ENCODE results near the gene CTRB1. TPM values are rescaled to one million over a fixed set of nuclear protein-coding genes. Genes with fewer than 3 reads are reported as not detected.
A peak's percentile ranks its signal among the peaks of the same experiment; 100 is the strongest.

CTRB1 gene
- total RNA-seq, 2 donors from 2014 or later: 0.39 to 1.4 TPM

DNA sequence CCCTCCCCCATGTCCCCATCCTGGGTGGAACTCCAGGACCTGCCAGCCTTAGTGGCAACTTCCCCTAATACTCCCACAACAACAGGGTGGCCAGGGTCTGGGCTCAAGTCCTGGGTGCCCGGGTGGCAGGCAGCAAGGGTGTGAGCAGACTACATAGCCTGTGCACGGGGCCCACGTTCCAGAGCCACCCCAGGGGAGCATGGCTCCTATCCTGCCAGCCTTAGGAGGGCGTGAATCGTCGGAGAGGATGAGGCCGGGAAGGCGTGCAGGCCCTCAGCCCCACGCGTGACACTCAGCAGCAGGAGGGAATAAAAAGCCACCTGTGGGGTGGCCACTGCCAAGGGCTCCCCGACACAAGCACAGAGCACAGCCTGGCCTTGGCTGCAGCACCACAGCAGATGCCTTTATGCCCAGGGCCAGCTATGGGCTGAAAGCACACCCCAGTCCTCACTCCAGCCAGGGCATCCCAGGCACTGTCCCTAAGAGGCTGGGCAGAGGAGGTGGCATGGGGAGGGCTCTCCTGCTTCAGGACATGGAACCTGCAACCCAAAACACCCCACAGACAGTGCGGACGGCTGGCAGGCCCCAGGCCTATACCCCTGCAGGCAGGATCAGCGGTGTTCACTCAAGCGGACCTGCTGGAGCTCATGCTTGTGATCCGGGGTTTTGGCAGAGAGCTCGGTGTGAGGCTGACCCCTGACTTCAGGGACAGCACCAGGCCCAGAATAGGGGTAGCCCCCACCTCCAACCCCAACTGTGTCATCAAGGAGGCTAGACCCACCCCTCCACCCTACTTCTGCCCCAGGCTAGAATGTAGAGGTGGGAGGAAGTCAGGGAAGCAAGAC is 30.0 kb downstream of the CTRB1 start:
- intact Hi-C loops (cut with DNase I): no loop called here
- DNase-seq: peak; percentile 23
- no peak for ATAC-seq

DNA sequence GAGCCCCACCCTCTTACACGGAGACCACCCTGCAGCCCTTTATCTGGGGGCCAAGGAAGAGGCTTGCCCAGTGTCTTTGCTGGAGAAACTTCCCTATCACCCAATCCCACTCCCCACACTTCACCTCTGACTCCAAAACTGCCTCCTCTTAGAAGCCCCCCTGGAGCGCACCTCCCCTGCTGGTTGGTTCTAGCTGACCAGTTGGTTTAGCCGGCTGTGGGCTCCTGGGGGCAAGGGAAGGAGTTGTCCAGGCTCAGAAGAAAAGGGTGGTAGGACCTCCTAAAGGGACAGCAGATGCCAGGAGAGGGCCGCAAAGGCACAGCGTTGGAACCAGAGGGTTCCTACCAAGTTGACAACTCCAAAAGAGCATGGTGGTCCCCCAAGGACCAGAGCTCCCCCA is 30.7 kb downstream of the CTRB1 start:
- ATAC-seq: no peak
- intact Hi-C loops (cut with DNase I): no loop called here
- no peak for DNase-seq

GRCh38 chr16:75250089-75250808 is 31.5 kb downstream of the CTRB1 start:
- intact Hi-C loops (cut with DNase I): loop anchor here (5.0 to 10.0 kb wide), 2 partner anchors 55 to 57 kb away; no protein-coding TSS in a partner anchor
- ATAC-seq: peak in 1 of 2 donors; percentile 6
- DNase-seq: peak; percentile 46

- intact Hi-C loops (cut with DNase I): loop anchor here (5.0 to 10.0 kb wide), 2 partner anchors 54 to 56 kb away; no protein-coding TSS in a partner anchor
- DNase-seq (peak; percentile 54), ATAC-seq (peak; percentile 10 to 11)
These were observed 32.1 kb downstream of the CTRB1 start for GRCh38 chr16:75250809-75251279.

DNA sequence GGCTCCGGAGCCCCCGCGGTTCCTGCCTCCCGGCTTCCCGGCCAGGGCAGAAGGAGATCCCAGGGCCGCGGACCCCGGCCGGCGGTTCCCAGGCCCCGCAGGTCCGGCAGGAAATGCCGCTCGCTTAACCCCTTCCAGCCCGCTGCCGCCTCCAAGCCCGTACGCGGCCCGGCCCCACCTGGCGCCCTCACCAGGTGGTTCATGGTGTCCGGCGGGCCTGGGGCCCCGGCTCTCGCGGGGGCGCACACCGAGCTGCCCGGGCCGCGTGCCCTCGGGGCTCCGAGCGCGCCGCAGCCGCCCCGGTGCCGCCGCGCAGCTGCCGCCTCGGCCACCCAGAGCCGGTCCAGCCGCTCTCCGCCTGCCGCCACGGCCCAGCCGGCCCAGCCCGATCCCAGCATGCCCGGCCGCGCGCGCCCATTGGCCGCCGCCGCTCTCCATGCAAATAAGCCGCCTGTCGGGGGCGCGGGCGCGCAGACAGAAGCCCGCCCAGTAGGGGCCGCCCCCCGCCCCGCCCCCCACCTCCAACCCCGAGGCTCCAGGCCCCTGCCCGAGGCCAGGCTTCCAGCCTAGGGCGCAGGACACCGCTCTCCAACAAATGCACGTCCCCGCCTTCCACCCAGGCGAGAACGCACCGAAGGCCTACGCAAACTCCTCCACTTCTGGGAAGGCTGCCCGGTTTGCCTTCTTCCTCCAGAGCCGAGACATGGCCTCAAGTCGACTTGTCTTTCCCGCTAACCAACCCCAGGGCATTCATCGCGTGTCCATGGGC is 32.7 kb downstream of the CTRB1 start, which contains the start of gene BCAR1:
TSS of gene BCAR1 (minus strand) at position 345 of the 769 bp plus-strand sequence. CDS start at position 203, 142 bp downstream.
- peak; percentile 93 for DNase-seq
- ATAC-seq: peak; percentile 76 to 85
- intact Hi-C loops (cut with DNase I): loop anchor here (5.0 to 10.0 kb wide), 2 partner anchors 53 to 56 kb away; no protein-coding TSS in a partner anchor

DNA sequence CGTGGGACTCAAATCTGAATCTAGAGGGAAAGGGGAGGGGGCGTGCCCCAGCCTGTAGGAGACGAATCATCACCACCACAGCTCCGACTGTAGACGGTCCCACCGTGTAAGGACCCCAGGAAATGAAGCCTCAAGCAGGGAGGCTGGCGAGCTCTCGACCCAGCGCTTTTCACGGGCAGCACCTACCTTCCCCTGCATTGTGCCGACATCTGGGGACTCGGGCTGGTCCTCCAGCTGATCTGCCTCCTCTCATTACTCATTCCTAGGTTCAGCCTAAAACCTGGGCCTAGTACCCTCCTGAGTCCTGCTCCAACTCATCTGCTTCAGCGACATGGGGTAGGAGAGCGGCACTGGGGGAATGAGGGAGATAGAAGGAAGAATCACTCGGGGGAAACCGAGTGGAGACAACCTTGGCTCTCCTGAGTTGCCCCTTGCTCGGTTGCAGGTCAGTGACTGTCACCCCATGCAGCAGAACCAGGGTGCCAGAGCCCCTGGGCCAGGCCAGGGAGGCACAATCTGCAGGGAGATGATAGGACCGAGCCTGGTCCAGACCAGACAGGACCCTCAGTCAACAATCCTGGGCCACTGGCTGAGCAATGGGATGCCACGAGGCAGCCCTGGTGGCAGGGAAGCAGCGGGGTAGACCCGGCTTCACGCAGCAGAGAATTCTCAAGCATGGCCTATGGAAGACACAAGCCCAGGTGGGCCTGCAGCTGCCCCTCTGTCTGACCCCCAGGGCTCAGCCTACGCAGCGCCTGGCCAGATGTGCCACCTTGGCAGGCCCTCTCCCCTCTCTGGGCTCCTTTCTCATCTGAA is 33.5 kb downstream of the CTRB1 start:
- ATAC-seq (no peak), DNase-seq (peak; percentile 18)
- intact Hi-C loops (cut with DNase I): loop anchor here (5.0 to 10.0 kb wide), 2 partner anchors 53 to 55 kb away; no protein-coding TSS in a partner anchor

- intact Hi-C loops (cut with DNase I): loop anchor here (5.0 to 10.0 kb wide), 2 partner anchors 52 to 54 kb away; no protein-coding TSS in a partner anchor
- peak in 1 of 2 donors; percentile 3 for ATAC-seq
These were observed 34.4 kb downstream of the CTRB1 start for GRCh38 chr16:75252946-75253911.

DNA sequence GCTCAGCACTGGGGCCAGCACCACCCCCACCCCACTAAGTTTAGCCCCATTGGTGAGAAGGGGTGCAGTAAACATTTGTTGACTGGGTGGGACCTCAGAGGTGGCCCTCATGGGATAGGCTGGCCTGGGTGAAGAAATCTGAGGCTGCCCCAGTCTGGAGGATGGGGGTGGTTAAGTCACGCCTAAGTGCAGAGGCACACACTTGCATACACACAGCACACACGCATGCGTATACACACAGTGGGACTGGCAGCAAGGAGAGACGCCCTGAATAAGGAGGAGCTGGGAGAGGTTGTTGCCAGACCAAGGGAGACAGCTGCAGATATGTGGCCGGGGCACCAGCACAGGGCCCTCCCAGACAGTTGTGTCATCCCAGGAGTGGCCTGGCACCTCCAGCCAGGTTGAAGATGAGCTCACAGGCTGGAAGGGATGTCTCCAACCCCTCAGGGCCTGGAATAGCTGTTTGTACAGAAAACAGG is 35.6 kb downstream of the CTRB1 start:
- peak in 1 of 2 donors; percentile 24 for ATAC-seq
- DNase-seq: peak; percentile 52
- intact Hi-C loops (cut with DNase I): loop anchor here (5.0 to 10.0 kb wide), 2 partner anchors 50 to 53 kb away; no protein-coding TSS in a partner anchor

More at GRCh38 chr16:75252946-75253911, 34.4 kb downstream of the CTRB1 start:
- peak; percentile 39 for DNase-seq

DNA sequence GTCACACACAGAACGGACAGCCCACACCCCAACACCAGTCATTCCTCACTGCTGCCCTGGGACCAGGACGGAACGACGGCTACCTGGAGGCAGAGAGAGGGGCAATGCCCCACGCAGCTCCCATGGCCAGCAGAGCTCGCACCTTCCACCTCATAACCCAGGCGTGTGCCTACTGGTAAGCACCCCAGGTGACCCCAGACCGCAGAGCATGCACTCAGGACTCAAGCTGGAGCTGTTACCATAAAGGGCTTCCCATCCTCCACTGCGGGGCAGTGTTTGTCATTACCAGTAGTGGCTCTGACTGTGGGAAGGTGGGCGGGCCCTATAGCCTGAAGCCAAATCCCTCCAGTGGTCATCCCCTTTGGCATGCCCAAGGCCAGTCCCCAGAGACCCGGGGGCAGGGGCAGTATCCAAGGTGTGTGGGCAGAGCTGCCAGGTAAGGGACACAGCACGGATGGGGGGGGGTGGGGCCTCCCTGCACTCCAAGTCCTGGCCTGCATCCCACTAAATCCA is 37.3 kb downstream of the CTRB1 start:
- intact Hi-C loops (cut with DNase I): loop anchor here in 1 of 2 donors (10.0 kb wide), 1 partner anchor 49 kb away; no protein-coding TSS in a partner anchor
- ATAC-seq: peak in 1 of 2 donors; percentile 11
- peak; percentile 59 for DNase-seq

GRCh38 chr16:75256696-75257343 is 38.0 kb downstream of the CTRB1 start:
- ATAC-seq (peak; percentile 21 to 52), DNase-seq (peak; percentile 66)

GRCh38 chr16:75257886-75258806 is 39.4 kb downstream of the CTRB1 start:
- no peak for ATAC-seq
- intact Hi-C loops (cut with DNase I): loop anchor here in 1 of 2 donors (10.0 kb wide), 1 partner anchor 47 kb away; no protein-coding TSS in a partner anchor
- no peak for DNase-seq

More at GRCh38 chr16:75256696-75257343, 38.0 kb downstream of the CTRB1 start:
- intact Hi-C loops (cut with DNase I): loop anchor here in 1 of 2 donors (10.0 kb wide), 1 partner anchor 48 kb away; no protein-coding TSS in a partner anchor

DNA sequence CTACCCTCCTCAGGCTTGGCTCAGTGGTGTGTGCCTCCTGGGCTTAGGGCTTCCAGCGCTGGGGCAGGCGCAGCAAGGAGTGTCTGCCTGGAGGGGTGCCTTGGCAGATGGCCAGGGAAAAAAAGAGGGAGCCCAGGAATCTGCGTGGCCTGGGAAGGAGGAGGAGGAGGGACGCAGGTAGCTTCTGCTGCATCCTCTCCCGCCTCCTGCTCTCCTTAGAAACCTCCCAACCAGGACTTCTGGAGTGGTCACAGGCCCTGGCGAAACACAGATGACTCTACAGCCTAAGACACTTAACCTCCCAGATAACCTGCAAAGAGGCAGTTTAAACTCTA is 40.0 kb downstream of the CTRB1 start:
- intact Hi-C loops (cut with DNase I): loop anchor here in 1 of 2 donors (10.0 kb wide), 1 partner anchor 46 kb away; no protein-coding TSS in a partner anchor
- ATAC-seq: no peak
- no peak for DNase-seq

DNA sequence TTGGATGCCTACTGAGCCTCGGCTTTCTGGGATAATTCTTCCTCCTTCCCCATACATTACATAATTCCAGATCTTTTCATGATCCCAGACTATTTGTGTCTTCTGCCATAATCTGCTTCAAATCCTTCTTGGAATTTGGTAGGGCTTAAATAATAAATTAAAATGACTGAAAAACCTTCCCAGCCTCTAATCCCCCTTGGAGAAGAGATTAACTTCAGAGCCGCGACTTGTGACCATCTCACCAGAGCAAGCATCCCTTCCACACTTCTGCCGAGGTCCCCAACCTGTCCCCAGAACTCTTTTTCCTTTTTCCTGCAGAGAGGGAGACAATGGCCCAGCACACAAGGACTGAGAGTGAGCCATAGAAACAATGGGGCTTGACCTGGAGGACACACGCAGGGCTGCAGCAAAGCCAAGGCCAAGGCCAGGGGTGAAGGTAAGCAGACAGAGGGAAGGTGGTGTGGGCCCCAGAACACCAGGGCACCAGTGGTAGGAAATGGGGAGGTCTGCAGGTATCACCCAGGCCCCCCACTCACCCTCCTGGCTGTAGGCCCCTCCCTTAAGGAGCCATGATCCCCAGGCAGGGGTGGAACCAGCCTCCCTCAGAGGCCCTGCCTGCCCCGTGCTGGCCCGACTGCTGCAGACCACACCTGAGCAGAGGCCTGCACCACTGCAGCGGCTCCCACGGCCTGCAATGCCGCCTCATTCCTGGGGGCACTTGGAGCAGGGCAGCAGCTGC is 42.2 kb downstream of the CTRB1 start:
- ATAC-seq (no peak), DNase-seq (no peak)
- intact Hi-C loops (cut with DNase I): no loop called here

GRCh38 chr16:75261590-75262078 is 42.8 kb downstream of the CTRB1 start:
- intact Hi-C loops (cut with DNase I): no loop called here
- DNase-seq: no peak
- no peak for ATAC-seq
